Kidney (tissue), 14 donors: Measurements from ENCODE around the gene C1QB. TPM values are rescaled to one million over a fixed set of nuclear protein-coding genes. Genes with fewer than 3 reads are reported as not detected.
"Not testable (repeated sequence)": the region's sequence is repeated elsewhere in the genome, so short reads cannot be mapped to it uniquely, and the experiment has no call there.

Source experiments
- DNase-seq, 5 donors: peaks; one replicate each; pipeline ENCODE4 v3.0.0-alpha.2; 2013 to 2020
- FAIRE-seq: peaks from 2 replicates; lab custom pipeline; 2012; peaks lifted over from hg19 to GRCh38; lab: Jason Lieb, UNC
- H3K27ac ChIP-seq, 2 donors: one replicate each; pipeline ENCODE4 v1.7.0; 2013; ENCODE audit warnings: low read depth in 2 of 2, low read length in 2 of 2, inconsistent platforms in 1 of 2
- H3K27me3 ChIP-seq: one replicate; pipeline ENCODE4 v1.7.1; 2013; ENCODE audit warnings: low read length, inconsistent platforms; ENCODE audit not compliant: control insufficient read depth, insufficient read depth
- H3K36me3 ChIP-seq, 3 donors: one replicate each; pipeline versions ENCODE4 v1.7.0 to v1.7.1; 2013; ENCODE audit warnings: low read length in 3 of 3, control low read depth in 1 of 3, inconsistent platforms in 1 of 3; ENCODE audit not compliant: insufficient read depth in 3 of 3, control insufficient read depth in 2 of 3
- H3K4me1 ChIP-seq, 3 donors: one replicate each; pipeline versions ENCODE4 v1.7.0 to v1.7.1; 2013; ENCODE audit warnings: low read length in 3 of 3, inconsistent platforms in 1 of 3, low read depth in 1 of 3; ENCODE audit not compliant: control insufficient read depth in 2 of 3, insufficient read depth in 2 of 3
- H3K4me3 ChIP-seq, 3 donors: one replicate each; pipeline versions ENCODE4 v1.7.0 to v1.8.1; 2013; ENCODE audit warnings: low read length in 3 of 3, control low read depth in 1 of 3, inconsistent platforms in 1 of 3
- H3K9ac ChIP-seq, 3 donors: one replicate each; pipeline versions ENCODE4 v1.7.0 to v1.7.1; 2013; ENCODE audit warnings: low read length in 3 of 3, control low read depth in 1 of 3, inconsistent platforms in 1 of 3
- H3K9me3 ChIP-seq, 3 donors: one replicate each; pipeline versions ENCODE4 v1.7.0 to v1.7.1; 2013; ENCODE audit warnings: low read length in 3 of 3, control low read depth in 1 of 3, inconsistent platforms in 1 of 3; ENCODE audit not compliant: control insufficient read depth in 2 of 3, insufficient read depth in 1 of 3
- CTCF ChIP-seq: IDR thresholded peaks from 3 replicates; pipeline ENCODE4 v1.5.1; 2012; ENCODE audit warnings: mild to moderate bottlenecking, moderate library complexity, borderline replicate concordance; ENCODE audit not compliant: insufficient read depth; ENCODE audit errors: extremely low read depth
- intact Hi-C: fragments of 100-400 bp; cut with DNase I; formaldehyde crosslinking; loops from one replicate; pipeline ENCODE4 v1.11.1; 2022
- polyA plus RNA-seq: library from polyadenylated mRNA; stranded (reverse); fragments of 350-450 nt; fragmentation: Illumina TruSeq; extraction: RNeasy Lipid Tissue Mini Kit (QIAGEN cat#74804); gene quantifications from one replicate; pipeline ENCODE4 v1.2.3, GENCODE V29; 2014; ENCODE audit warnings: low read depth, low replicate concordance; ENCODE audit not compliant: insufficient read depth
- total RNA-seq: library from RNA; stranded (reverse); fragmentation: NEBNext Ultra II Directional; extraction: Animal tissue kit (Norgen Biotek cat#: 25700); gene quantifications from one replicate; pipeline ENCODE4 v1.2.1, GENCODE V29; 2021
- donor health status: control.
- donor health status: control.
- donor health status: control.
- donor health status: control.
- donor health status: control.
- donor health status: DM: yes; HTN: yes; CAD: no.
- donor health status: Normal renal cell carcinoma (clear cell type).

Gene C1QB
- total and polyA plus RNA-seq, 2 donors from 2014 or later, result 95.1 to 296 TPM

- Histone ChIP-seq H3K4me1 (no peaks in the 10 kb centered on the region), H3K4me3 (no peak overlapping the region), H3K27me3 (no peaks in the 10 kb centered on the region), H3K27ac (no peak overlapping the region), H3K36me3 (no peaks in the 10 kb centered on the region), H3K9me3 (no peaks in the 10 kb centered on the region), H3K9ac (no peak overlapping the region)
- TF ChIP-seq CTCF, result no peak
- intact Hi-C loops, result loop anchor here (10.0 kb wide), 1 partner anchor 179 kb away; no protein-coding TSS in a partner anchor
- FAIRE-seq, result no peak
- DNase-seq, result no peak
These were observed 52.5 kb downstream of the C1QB start for GRCh38 chr1:22705586-22705985.

GRCh38 chr1:22706100-22706499 is 53.1 kb downstream of the C1QB start:
- intact Hi-C loops, result loop anchor here (10.0 kb wide), 1 partner anchor 179 kb away; no protein-coding TSS in a partner anchor

GRCh38 chr1:22708777-22709176 is 55.7 kb downstream of the C1QB start:
- DNase-seq (no peak), FAIRE-seq (no peak)
- no peak overlapping the region for H3K9ac ChIP-seq
- no peaks in the 10 kb centered on the region for H3K4me1 ChIP-seq
- H3K27ac ChIP-seq, result no peak overlapping the region
- no peaks in the 10 kb centered on the region for H3K36me3 ChIP-seq
- no peak for TF ChIP-seq CTCF
- H3K27me3 ChIP-seq, result peaks cover 5% of the 10 kb centered on the region
- H3K4me3 ChIP-seq, result no peak overlapping the region
- intact Hi-C loops, result loop anchor here (10.0 kb wide), 1 partner anchor 176 kb away; no protein-coding TSS in a partner anchor
- no peaks in the 10 kb centered on the region for H3K9me3 ChIP-seq

More at GRCh38 chr1:22706100-22706499, 53.1 kb downstream of the C1QB start:
- H3K27me3 ChIP-seq, H3K4me1 ChIP-seq, H3K9me3 ChIP-seq, H3K36me3 ChIP-seq, FAIRE-seq, H3K9ac ChIP-seq, H3K27ac ChIP-seq, DNase-seq, H3K4me3 ChIP-seq: not testable (repeated sequence)

- peaks cover 5% of the 10 kb centered on the region for H3K27me3 ChIP-seq
- intact Hi-C loops, result loop anchor here (10.0 kb wide), 1 partner anchor 176 kb away; no protein-coding TSS in a partner anchor
- no peak overlapping the region for H3K27ac ChIP-seq
- H3K9ac ChIP-seq, result no peak overlapping the region
- no peaks in the 10 kb centered on the region for H3K36me3 ChIP-seq
- FAIRE-seq, result no peak
- no peaks in the 10 kb centered on the region for H3K9me3 ChIP-seq
- no peak overlapping the region for H3K4me3 ChIP-seq
- no peak for TF ChIP-seq CTCF
- no peaks in the 10 kb centered on the region for H3K4me1 ChIP-seq
- no peak for DNase-seq
These were observed 56.2 kb downstream of the C1QB start for GRCh38 chr1:22709227-22709626.
